Astrocyte of the cerebellum (primary cell): ENCODE data around the gene STK24.

Source experiments
- DNase-seq: peaks from one replicate; pipeline ENCODE4 v3.0.0-alpha.2; 2011; ENCODE audit warnings: low read depth
- H3K4me3 ChIP-seq: 2 replicates; pipeline ENCODE4 v1.5.1; 2011; ENCODE audit warnings: mild to moderate bottlenecking, low read depth, low read length, moderate library complexity
- in situ Hi-C: cut with HindIII; loops from 2 replicates; pipeline ENCODE4 v1.10.0; 2017; ENCODE audit warnings: low sequenced_read_pairs
- TF ChIP-seq, protein P1 (sequence below): IDR thresholded peaks from 2 replicates; pipeline ENCODE4 v1.5.1; 2012; ENCODE audit warnings: low read length, low read depth, moderate library complexity, mild to moderate bottlenecking; ENCODE audit errors: missing control alignments

The STK24 gene

DNA sequence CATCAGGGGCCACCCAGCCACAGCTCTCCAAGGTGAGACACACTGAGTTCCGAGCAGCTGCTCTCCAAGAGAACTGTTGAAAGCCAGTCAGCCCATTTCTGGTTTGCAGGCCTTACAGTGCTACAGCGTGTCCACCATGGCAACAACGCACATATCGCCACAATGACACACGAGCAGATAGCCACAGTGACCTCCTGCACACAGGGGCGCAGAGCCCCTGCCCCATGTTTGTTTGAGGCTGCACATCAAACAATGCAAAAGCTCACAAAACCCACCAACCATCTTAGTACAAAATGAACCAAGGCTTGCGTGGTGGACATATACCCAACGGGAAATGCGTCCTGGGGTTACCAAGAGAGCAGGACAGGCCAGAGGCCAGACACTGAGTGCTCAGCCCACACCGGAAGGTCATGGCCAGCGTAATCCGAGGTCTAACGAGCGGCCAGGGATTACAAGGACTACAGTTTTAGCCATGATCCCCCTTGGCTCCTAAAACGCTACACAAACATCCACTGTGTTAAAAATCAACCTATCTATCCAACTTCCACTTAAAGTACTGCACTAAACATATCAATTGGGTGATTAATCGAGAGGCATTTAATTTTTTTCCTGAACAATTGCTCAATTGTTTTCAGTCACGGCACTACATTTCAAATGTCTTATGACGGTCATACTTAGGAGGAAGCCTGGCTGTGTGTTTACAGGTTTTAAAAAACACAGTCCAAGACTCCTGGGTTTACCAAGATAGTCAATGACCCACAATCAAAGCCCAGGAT is 56.0 kb downstream of the STK24 start:
- TF ChIP-seq, protein P1, sequence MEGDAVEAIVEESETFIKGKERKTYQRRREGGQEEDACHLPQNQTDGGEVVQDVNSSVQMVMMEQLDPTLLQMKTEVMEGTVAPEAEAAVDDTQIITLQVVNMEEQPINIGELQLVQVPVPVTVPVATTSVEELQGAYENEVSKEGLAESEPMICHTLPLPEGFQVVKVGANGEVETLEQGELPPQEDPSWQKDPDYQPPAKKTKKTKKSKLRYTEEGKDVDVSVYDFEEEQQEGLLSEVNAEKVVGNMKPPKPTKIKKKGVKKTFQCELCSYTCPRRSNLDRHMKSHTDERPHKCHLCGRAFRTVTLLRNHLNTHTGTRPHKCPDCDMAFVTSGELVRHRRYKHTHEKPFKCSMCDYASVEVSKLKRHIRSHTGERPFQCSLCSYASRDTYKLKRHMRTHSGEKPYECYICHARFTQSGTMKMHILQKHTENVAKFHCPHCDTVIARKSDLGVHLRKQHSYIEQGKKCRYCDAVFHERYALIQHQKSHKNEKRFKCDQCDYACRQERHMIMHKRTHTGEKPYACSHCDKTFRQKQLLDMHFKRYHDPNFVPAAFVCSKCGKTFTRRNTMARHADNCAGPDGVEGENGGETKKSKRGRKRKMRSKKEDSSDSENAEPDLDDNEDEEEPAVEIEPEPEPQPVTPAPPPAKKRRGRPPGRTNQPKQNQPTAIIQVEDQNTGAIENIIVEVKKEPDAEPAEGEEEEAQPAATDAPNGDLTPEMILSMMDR: no peak
- no peak overlapping the region for H3K4me3 ChIP-seq
- in situ Hi-C loops: no loop called here
- no peak for DNase-seq

GRCh38 chr13:98519976-98520375 is 56.9 kb downstream of the STK24 start:
- no peak overlapping the region for H3K4me3 ChIP-seq
- DNase-seq: no peak
- TF ChIP-seq, protein P1: no peak
- in situ Hi-C loops: no loop called here

DNA sequence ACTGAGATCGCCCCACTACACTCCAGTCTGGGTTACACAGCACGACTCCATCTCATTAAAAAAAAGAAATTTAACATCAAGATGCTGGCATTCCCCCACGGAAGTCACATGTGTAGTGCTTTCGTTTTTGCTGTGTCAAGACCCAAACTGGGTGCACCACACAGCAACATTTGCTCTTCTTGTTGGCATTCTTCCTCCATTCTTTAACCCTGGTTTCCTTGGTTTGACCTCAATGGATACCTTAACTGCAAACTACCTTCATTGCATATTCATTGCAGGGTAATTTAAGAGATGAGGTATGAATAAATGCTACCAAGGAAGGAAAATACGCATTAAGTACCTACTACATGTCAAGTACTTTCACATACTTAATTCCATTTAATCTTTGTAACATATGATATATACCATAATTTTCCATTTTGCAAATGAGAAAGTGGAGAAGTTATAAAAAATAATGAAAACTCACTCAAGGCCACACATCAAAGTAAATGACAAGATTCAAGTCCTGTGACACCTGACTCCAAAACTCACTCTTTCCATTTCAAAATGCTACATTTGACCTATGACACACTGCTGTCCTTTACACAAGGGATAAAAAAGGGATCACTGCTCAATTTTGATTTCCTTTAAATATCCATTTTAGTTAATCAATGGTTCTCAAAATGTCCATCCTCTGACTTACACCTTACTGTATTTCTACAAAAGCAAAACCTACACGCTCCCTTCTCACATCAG is 59.2 kb downstream of the STK24 start:
- TF ChIP-seq, protein P1: no peak
- in situ Hi-C loops: no loop called here
- no peak overlapping the region for H3K4me3 ChIP-seq
- DNase-seq: no peak

GRCh38 chr13:98515818-98516465 is 61.0 kb downstream of the STK24 start:
- DNase-seq: no peak

GRCh38 chr13:98514288-98514687 is 62.6 kb downstream of the STK24 start:
- DNase-seq: no peak
- H3K4me3 ChIP-seq: no peak overlapping the region
- TF ChIP-seq, protein P1: no peak
- in situ Hi-C loops: no loop called here

More at GRCh38 chr13:98515818-98516465, 61.0 kb downstream of the STK24 start:
- TF ChIP-seq, protein P1: no peak
- in situ Hi-C loops: no loop called here
- H3K4me3 ChIP-seq: no peak overlapping the region

DNA sequence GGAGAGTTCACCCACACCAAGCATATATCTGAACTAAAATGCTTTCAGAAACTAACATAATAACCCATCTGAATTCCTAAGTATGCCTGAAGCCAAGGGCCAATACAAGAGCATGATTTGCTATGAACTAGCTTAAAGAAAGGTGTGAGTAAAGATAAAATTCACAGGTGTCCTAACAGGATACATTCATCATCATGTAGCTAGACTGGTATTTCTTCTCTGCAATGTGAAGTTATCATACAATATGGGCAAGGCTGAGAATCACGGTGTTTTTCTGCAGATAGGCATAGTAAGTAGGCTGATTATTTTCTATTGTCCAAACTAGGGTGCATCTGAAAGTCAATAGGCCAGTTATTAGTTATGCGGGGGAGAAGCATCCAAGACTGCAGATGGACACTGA is 63.1 kb downstream of the STK24 start:
- DNase-seq: no peak
- no peak overlapping the region for H3K4me3 ChIP-seq
- in situ Hi-C loops: no loop called here
- TF ChIP-seq, protein P1: no peak
